Measurements from ENCODE around the gene MAST4. TPM values are rescaled to one million over a fixed set of nuclear protein-coding genes. Genes with fewer than 3 reads are reported as not detected.
"Not testable (repeated sequence)": the region's sequence is repeated elsewhere in the genome, so short reads cannot be mapped to it uniquely, and the experiment has no call there.

MAST4 gene
- total RNA-seq, 2 experiments from 2014 or later, result 27.7 to 28.8 TPM

DNA sequence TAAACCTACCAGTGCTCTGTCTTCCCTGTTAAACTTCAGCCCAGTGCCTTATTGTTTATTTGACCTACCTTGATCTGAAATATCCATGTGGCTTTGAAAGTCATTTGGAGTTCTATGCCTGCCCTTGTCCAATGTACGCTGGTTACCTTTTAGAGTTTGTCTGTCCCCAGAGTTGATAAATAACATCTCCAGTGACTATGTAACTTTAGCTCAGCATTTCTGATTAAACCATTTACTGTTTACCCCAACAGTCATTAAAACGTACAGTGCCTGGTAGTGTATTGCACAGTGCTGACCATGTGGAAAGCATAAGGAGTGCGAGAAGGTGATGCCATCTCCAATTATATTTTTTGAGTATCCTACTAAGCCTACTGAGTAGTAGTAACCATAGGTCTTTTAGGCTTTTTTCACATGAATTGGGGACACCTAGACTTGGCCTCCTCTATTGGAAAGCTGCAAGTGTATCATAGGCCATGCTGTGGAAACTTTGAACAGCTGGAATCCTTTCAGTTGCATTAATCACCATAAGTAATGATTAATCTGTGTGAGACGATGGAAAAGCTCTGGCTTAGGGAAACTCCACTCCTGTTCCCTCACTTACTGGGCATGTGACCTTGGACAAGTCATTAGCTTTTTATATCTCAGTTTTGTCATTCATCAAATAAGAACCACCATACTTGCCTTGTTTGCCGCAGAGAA, 93.5 kb downstream of the MAST4 start:
- Mint-ChIP-seq H3K9me3 (no peaks in the 10 kb centered on the region), H3K27me3 (ENCODE audit: low read depth) (peaks cover 8% of the 10 kb centered on the region), H3K4me1 (ENCODE audit: low read depth) (no peaks in the 10 kb centered on the region), H3K27ac (no peak overlapping the region), H3K36me3 (ENCODE audit: low read depth) (no peaks in the 10 kb centered on the region), H3K4me3 (no peak overlapping the region)
- DNase-seq, result no peak
- CTCF ChIA-PET, result no interaction called here
- intact Hi-C loops (cut with micrococcal nuclease), result no loop called here

DNA sequence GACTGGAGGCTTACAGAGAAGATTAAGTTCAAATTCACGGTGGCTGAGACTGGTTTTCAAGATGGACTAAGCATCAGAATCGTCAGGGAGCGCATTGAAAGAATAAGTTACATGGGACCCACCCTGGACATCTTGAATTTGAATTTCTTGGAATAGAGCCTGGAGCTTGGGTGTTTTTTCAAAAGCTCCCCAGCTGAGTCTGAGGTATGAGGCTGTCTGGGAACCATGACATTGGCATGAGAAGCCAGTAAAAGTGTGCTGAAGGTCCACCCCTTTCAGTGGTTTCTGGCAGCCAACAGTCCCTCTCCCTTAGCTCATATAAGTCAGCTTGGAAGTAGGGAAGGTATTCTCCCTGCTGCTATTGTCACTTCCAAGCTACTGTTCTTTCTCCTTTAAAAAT, 97.8 kb downstream of the MAST4 start:
- Mint-ChIP-seq H3K9me3 (no peaks in the 10 kb centered on the region), H3K36me3 (ENCODE audit: low read depth) (no peaks in the 10 kb centered on the region), H3K4me3 (no peak overlapping the region), H3K27me3 (ENCODE audit: low read depth) (peaks cover 16% of the 10 kb centered on the region), H3K4me1 (ENCODE audit: low read depth) (no peaks in the 10 kb centered on the region), H3K27ac (no peak overlapping the region)
- intact Hi-C loops (cut with micrococcal nuclease), result no loop called here
- DNase-seq, result no peak
- CTCF ChIA-PET, result interaction anchor here (1.6 kb wide), 1 partner anchor 388 kb away, joined by 4 read pairs; no protein-coding TSS in a partner anchor

DNA sequence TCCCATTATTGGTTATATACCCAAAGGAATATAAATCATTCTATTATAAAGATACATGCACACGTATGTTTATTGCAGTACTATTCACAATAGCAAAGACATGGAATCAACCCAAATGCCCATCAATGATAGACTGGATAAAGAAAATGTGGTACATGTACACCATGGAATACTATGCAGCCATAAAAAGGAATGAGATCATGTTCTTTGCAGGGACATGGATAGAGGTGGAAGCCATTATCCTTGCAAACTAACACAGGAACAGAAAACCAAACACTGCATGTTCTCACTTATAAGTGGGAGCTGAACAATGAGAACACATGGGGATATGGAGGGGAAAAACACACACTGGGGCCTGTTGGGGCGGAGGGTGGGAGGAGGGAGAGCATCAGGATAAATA, 99.6 kb downstream of the MAST4 start:
- DNase-seq; H3K4me1 Mint-ChIP-seq (ENCODE audit: low read depth); H3K4me3 Mint-ChIP-seq; H3K27ac Mint-ChIP-seq; intact Hi-C loops (cut with micrococcal nuclease); H3K36me3 Mint-ChIP-seq (ENCODE audit: low read depth); H3K9me3 Mint-ChIP-seq; CTCF ChIA-PET: not testable (repeated sequence)
- H3K27me3 Mint-ChIP-seq (ENCODE audit: low read depth), result peaks cover 15% of the 10 kb centered on the region

DNA sequence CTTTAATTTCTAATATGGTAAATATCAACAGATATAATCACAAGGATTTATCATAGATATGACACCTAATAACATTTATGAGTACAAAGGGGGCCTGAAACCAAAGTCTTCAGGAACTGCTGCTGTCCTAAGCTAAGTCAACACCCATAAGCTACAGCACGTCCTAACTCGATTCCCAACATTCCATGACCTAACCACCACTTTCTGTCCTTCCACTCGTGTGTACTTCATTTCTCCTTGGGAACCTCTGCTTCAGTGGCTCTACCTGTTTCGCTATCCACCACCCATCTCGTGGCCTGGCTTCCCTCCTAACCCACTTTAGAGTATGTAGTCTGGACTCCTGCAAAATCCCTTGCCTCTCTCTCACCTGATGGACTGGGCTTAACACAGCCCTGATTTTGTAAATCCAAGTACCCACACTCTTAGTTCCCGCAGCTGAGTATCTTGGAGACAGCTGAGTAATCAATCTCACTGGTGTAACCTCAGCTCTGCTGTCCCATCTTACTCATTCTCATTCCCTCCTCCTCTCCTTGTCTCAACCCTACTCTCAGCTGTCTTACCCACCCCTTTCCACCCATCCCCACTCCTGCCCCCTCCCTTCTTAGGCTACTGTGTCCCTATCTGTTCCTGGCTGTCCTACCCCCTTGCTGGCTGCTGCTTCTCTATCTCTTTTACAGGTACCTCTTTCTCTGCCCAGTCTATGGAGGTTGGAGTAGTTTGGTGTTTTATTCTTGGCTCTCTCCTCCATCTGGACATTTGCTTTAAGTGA, 101.8 kb downstream of the MAST4 start:
- CTCF ChIA-PET, result no interaction called here
- H3K9me3 Mint-ChIP-seq, result no peaks in the 10 kb centered on the region
- no peak for DNase-seq
- H3K4me3 Mint-ChIP-seq, result no peak overlapping the region
- intact Hi-C loops (cut with micrococcal nuclease), result no loop called here
- no peaks in the 10 kb centered on the region for H3K4me1 Mint-ChIP-seq (ENCODE audit: low read depth)
- H3K36me3 Mint-ChIP-seq (ENCODE audit: low read depth), result no peaks in the 10 kb centered on the region
- peaks cover 21% of the 10 kb centered on the region for H3K27me3 Mint-ChIP-seq (ENCODE audit: low read depth)
- no peak overlapping the region for H3K27ac Mint-ChIP-seq

DNA sequence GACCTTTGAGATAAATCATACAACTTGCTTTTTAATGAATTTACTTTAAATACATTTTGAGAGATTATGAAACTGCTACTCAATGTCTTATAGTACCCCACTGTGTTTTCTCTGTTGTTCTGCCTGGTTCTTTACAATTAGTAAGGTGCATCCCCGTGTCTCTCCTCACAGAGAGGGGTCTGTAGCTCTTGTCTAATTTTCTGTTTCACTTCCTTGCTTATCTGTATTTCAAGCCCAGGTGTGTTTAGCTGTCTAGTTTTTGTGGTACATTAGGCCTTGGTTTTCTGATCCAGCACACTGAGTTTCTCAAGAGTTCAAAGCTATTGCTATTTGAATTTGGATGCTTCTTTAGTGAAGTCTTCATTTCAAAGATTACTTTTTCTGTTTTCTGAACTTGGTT, 105.1 kb downstream of the MAST4 start:
- Mint-ChIP-seq H3K4me3 (no peak overlapping the region), H3K9me3 (no peaks in the 10 kb centered on the region), H3K27ac (no peak overlapping the region), H3K36me3 (ENCODE audit: low read depth) (no peaks in the 10 kb centered on the region), H3K4me1 (ENCODE audit: low read depth) (no peaks in the 10 kb centered on the region), H3K27me3 (ENCODE audit: low read depth) (peaks cover 19% of the 10 kb centered on the region)
- CTCF ChIA-PET, result no interaction called here
- intact Hi-C loops (cut with micrococcal nuclease), result no loop called here
- DNase-seq, result no peak

DNA sequence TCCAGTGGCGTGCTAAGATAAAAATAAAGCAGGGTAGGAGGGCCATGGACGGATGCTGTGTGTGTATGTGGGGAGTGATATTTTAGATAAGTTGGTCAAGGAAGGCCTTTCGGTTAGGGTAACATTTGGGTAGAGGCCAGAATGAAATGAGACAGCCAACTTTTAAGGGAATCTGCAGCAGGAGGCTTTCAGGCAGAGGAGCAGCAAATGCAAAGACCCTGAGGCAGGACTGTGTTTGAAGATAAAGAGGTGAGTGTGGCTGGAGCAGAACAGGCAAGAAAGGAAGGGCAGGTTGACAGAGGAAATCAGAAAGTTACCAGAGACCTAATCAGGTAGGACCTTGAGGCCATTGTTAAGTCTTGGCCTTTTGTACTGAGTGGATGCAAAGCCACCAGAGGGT, 106.2 kb downstream of the MAST4 start:
- Mint-ChIP-seq H3K27ac (no peak overlapping the region), H3K27me3 (ENCODE audit: low read depth) (peaks cover 19% of the 10 kb centered on the region), H3K9me3 (no peaks in the 10 kb centered on the region), H3K36me3 (ENCODE audit: low read depth) (no peaks in the 10 kb centered on the region), H3K4me1 (ENCODE audit: low read depth) (no peaks in the 10 kb centered on the region), H3K4me3 (no peak overlapping the region)
- no peak for DNase-seq
- CTCF ChIA-PET, result no interaction called here
- intact Hi-C loops (cut with micrococcal nuclease), result no loop called here

DNA sequence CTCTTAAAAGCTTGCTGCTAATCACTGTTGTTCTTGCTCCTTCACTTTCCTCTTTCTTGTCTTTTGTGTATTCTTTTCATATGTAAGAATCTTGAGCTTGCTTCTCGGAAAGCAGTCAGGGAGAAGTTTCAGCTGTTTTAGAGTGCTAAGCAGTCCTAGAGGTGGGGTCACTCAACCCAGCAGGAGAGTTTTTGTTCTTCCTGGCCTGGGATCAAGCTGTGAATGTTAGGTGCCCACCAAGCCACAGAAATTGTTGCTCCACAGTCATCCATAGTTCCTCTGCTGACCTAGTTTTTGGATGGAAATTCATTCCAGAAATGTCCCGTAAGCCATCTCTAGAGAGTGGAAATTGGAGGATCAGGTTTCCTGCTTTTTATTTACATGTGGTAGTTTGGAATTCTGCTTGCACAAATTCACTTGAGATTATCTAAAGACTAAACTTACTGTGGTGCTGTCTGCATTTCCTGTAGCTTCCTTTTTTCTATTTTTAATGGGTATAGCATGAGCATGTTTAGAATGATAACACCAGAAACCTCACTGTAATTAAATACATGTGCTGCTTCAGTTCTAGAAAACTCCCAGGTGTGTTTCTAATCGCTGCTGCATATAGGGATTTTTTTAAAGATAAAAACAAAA, 108.7 kb downstream of the MAST4 start:
- no peaks in the 10 kb centered on the region for H3K36me3 Mint-ChIP-seq (ENCODE audit: low read depth)
- CTCF ChIA-PET, result no interaction called here
- peaks cover 10% of the 10 kb centered on the region for H3K27me3 Mint-ChIP-seq (ENCODE audit: low read depth)
- H3K27ac Mint-ChIP-seq, result no peak overlapping the region
- intact Hi-C loops (cut with micrococcal nuclease), result no loop called here
- DNase-seq, result no peak
- H3K4me3 Mint-ChIP-seq, result no peak overlapping the region
- no peaks in the 10 kb centered on the region for H3K9me3 Mint-ChIP-seq
- H3K4me1 Mint-ChIP-seq (ENCODE audit: low read depth), result no peaks in the 10 kb centered on the region

DNA sequence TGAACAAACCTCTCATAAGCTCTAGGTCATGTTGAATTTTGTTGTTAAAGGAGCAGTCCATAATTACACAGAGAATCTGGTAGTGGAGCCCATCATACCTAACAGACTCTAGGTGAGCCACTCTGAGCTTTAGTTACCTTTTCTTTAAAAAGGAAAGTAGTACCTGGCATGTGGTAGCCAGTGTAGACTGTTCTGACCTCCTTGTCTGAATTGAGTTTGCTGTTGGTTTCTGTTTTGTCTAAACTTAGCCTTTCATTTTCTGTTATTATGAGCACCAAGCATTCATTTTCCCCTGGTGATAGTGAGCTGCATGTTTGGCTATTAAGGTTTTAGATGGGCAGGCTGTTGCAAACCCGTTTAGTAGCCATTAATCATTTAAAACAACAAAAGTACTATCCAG, 112.2 kb downstream of the MAST4 start:
- CTCF ChIA-PET, result interaction anchor here (0.8 kb wide), 1 partner anchor 402 kb away, joined by 4 read pairs; no protein-coding TSS in a partner anchor

DNA sequence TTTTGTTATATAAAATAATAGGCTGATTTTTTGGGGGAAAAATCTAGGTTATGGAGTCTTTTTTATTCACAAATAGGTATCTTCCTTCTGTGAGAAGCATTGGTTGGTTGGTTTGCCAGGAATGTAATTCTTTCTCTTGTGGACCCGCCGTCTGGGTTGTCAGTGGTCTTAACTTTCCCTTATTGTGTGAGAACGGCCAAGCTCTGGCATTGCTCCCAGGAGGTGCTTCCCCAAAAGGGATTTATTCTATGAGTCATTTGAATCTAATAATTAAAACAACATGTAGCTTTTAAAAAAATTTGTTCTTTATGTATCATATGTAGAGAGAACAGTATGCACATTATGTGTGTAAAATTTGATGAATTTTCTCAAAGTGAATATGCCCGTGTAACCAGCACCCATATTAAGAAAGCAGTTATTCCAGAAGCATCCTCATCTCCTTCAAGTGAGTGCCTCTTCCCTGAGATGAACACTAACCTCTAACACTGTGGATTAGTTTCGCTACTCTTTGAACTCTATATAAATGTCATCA, 114.4 kb downstream of the MAST4 start:
- Mint-ChIP-seq H3K4me1 (ENCODE audit: low read depth) (no peaks in the 10 kb centered on the region), H3K9me3 (peaks cover 7% of the 10 kb centered on the region), H3K27me3 (ENCODE audit: low read depth) (peaks cover 11% of the 10 kb centered on the region), H3K27ac (no peak overlapping the region), H3K36me3 (ENCODE audit: low read depth) (no peaks in the 10 kb centered on the region), H3K4me3 (no peak overlapping the region)
- intact Hi-C loops (cut with micrococcal nuclease), result no loop called here
- CTCF ChIA-PET, result no interaction called here
- DNase-seq, result no peak

More for the DNA sequence above, 112.2 kb downstream of the MAST4 start:
- peaks cover 7% of the 10 kb centered on the region for H3K9me3 Mint-ChIP-seq
- no peak overlapping the region for H3K4me3 Mint-ChIP-seq
- H3K27me3 Mint-ChIP-seq (ENCODE audit: low read depth), result peaks cover 13% of the 10 kb centered on the region
- no peak overlapping the region for H3K27ac Mint-ChIP-seq
- no peaks in the 10 kb centered on the region for H3K4me1 Mint-ChIP-seq (ENCODE audit: low read depth)
- intact Hi-C loops (cut with micrococcal nuclease), result no loop called here
- no peak for DNase-seq
- H3K36me3 Mint-ChIP-seq (ENCODE audit: low read depth), result no peaks in the 10 kb centered on the region

DNA sequence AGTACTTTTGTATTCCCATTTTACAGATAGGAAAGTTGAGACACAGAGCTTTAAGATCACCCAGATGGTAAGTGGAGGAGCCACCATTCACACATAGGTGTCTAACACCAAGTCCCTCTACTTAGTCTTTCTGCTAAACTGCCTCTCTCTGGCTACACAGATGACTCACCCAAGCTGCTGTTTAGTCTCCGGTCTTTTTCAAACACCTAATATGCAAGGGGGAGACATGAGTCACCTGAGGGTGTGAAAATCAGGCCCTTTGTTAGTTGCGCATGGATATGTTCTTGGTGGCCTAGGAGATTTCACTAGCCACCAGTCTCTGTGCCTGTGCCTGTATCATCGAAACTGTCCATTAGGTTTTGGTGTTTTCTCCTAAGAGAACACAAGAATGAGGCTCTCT, 117.8 kb downstream of the MAST4 start:
- intact Hi-C loops (cut with micrococcal nuclease), result no loop called here
- CTCF ChIA-PET, result no interaction called here
- Mint-ChIP-seq H3K36me3 (ENCODE audit: low read depth) (no peaks in the 10 kb centered on the region), H3K27ac (no peak overlapping the region), H3K9me3 (peaks cover 7% of the 10 kb centered on the region), H3K4me1 (ENCODE audit: low read depth) (no peaks in the 10 kb centered on the region), H3K27me3 (ENCODE audit: low read depth) (peaks cover 14% of the 10 kb centered on the region), H3K4me3 (no peak overlapping the region)
- no peak for DNase-seq

DNA sequence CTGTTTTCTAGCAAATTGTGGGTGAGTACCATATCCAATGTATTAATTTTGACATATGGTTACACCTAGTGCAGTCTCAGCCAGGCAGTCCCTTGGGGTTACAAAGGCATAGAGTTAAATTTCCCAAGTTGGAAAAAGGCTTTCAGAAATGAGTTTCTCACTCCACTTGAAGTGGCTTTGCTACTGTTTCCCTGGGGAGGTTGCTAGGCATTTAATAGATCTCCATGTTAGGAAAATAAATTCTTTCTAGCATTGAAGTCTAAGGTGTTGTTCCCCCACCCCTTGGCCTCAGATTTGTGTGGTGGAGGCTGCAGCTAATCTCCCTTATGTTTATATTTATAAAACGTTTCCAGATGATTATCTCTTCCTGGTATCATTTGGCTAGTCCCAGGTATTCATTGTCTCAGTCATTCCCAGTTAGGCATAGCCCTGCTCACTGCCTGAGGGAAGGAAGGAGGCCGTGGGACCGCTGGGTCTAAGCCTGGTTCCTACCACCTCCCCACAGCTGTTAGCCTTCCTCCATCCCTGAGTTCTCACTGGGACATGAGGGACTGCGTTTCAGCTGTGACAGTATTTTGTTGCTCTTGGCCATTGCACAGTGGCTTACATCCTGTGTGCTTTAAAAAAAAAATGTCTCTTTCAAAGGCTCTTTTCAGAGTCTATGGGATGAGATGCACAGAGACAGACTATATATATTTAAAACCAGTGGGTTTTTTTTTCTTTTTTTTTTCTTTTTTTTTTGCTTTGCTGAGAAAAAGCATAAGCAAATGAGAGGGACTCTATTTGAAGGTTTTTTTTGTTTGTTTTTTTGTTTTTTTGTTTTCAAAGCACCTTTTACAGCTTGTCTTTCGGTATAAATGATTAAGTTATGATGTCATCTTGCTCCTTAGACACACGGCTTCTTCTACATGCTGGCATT, 121.5 kb downstream of the MAST4 start:
- intact Hi-C loops (cut with micrococcal nuclease), result no loop called here
- no peaks in the 10 kb centered on the region for H3K36me3 Mint-ChIP-seq (ENCODE audit: low read depth)
- CTCF ChIA-PET, result no interaction called here

More for the DNA sequence above, 121.5 kb downstream of the MAST4 start:
- Mint-ChIP-seq H3K9me3 (no peaks in the 10 kb centered on the region), H3K4me3 (no peak overlapping the region), H3K27me3 (ENCODE audit: low read depth) (peaks cover 16% of the 10 kb centered on the region), H3K4me1 (ENCODE audit: low read depth) (no peaks in the 10 kb centered on the region), H3K27ac (no peak overlapping the region)
- DNase-seq, result no peak

Data from activated naive CD4-positive, alpha-beta T cell treated with anti-CD3 and anti-CD28 coated beads for 36 hours (primary cell).